Measurements from ENCODE around the gene SLC52A1. TPM values are rescaled to one million over a fixed set of nuclear protein-coding genes. Genes with fewer than 3 reads are reported as not detected.

SLC52A1 gene
- total RNA-seq, 4 donors from 2014 or later = 0.26 to 1.4 (median 1.1) TPM

GRCh38 chr17:5049314-5049841 lies 14.2 kb upstream of the SLC52A1 start:
- DNase-seq = no peak
- TF ChIP-seq POLR2A (IDR thresholded peaks at IDR 0.05) = no peak
- TF ChIP-seq, protein P1, sequence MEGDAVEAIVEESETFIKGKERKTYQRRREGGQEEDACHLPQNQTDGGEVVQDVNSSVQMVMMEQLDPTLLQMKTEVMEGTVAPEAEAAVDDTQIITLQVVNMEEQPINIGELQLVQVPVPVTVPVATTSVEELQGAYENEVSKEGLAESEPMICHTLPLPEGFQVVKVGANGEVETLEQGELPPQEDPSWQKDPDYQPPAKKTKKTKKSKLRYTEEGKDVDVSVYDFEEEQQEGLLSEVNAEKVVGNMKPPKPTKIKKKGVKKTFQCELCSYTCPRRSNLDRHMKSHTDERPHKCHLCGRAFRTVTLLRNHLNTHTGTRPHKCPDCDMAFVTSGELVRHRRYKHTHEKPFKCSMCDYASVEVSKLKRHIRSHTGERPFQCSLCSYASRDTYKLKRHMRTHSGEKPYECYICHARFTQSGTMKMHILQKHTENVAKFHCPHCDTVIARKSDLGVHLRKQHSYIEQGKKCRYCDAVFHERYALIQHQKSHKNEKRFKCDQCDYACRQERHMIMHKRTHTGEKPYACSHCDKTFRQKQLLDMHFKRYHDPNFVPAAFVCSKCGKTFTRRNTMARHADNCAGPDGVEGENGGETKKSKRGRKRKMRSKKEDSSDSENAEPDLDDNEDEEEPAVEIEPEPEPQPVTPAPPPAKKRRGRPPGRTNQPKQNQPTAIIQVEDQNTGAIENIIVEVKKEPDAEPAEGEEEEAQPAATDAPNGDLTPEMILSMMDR (IDR thresholded peaks at IDR 0.05) = no peak
- no peaks in the 10 kb centered on the region for H3K36me3 ChIP-seq
- peaks cover 0 to 15% (median 7%) of the 10 kb centered on the region in 3 donors for H3K4me1 ChIP-seq
- H3K4me3 ChIP-seq = no peak overlapping the region
- H3K27ac ChIP-seq = peak overlapping the region; percentile 49 to 73 (median 52)
- H3K27me3 ChIP-seq = no peaks in the 10 kb centered on the region
- 59 to 65% methylated on average over 5 of the region's 5 CpGs for WGBS, 2 donors
- no peaks in the 10 kb centered on the region for H3K9me3 ChIP-seq
- intact Hi-C loops (cut with DNase I) = no loop called here

DNA sequence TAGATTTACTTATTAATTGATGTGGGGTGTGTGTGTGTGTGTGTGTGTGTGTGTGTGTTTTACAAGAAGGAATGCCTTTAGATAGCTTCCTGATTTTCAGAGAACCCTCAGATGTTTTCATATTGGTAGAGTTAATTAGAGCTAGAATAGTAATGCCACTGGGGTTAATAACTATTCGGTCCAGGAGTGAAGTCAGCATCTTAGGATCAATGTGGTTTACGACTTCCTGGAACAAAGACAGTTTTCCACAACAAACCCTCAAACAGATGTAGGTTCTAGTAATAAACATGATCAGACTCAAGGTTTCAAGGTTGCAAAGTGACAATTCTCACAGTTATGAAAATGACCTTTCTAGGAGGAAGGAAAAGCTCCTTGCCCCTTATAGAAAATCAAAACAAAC lies 12.2 kb upstream of the SLC52A1 start:
- Histone ChIP-seq H3K4me3 (no peak overlapping the region), H3K27me3 (no peaks in the 10 kb centered on the region), H3K27ac (no peak overlapping the region), H3K36me3 (no peaks in the 10 kb centered on the region), H3K4me1 (peaks cover 0 to 15% (median 7%) of the 10 kb centered on the region in 3 donors), H3K9me3 (no peaks in the 10 kb centered on the region)
- DNase-seq = no peak
- 3 to 13% methylated on average over 2 of the region's 2 CpGs for WGBS, 2 donors
- TF ChIP-seq POLR2A (IDR thresholded peaks at IDR 0.05) = no peak
- TF ChIP-seq, protein P1 (IDR thresholded peaks at IDR 0.05) = no peak
- intact Hi-C loops (cut with DNase I) = no loop called here

DNA sequence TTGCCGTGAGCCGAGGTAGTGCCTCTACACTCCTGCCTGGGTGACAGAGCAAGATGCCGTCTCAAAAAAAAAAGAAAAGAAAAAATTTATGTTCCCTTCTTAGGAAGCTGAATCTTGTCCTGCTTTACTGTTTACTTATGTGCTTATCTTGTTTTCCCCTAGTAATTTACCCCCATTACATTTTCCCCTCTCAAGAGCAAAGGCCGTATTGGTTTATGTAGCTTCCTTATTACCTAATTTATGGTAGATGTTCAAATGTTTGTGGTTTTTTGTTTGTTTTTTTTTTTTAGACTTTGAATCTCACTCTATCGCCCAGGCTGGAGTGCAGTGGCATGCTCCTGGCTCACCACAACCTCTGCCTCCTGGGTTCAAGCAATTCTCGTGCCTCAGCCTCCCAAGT lies 10.3 kb upstream of the SLC52A1 start:
- Histone ChIP-seq H3K27me3 (no peaks in the 10 kb centered on the region), H3K36me3 (no peaks in the 10 kb centered on the region), H3K4me3 (no peak overlapping the region), H3K4me1 (peaks cover 0 to 15% (median 7%) of the 10 kb centered on the region in 3 donors), H3K9me3 (no peaks in the 10 kb centered on the region), H3K27ac (no peak overlapping the region)
- DNase-seq = no peak
- no peak for TF ChIP-seq POLR2A (IDR thresholded peaks at IDR 0.05)
- TF ChIP-seq, protein P1 (IDR thresholded peaks at IDR 0.05) = no peak
- WGBS, 2 donors = 75 to 78% methylated on average over 6 of the region's 6 CpGs
- intact Hi-C loops (cut with DNase I) = no loop called here

GRCh38 chr17:5044630-5045029 lies 9.4 kb upstream of the SLC52A1 start:
- 79 to 84% methylated on average over 3 to 4 of the region's 5 CpGs for WGBS, 2 donors
- intact Hi-C loops (cut with DNase I) = no loop called here
- no peak overlapping the region for H3K4me3 ChIP-seq

DNA sequence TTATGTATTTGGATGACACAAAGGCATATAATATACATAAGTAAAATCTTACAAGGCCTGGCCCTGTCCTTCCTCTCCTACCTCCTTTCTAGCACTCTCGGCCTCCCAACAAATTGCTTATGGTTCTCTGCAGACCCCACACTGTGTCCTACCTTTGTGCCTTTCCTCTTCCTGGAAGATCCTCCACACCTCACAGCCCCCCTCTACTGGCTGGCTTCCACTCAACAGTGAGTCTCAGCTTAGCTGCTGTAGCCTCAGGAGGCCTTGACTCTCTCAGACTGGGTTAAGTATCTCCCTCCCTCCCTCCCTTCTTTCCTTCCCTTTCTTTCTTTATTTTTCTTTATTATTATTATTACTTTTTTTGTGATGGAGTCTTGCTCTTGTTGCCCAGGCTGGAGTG lies 8.3 kb upstream of the SLC52A1 start:
- TF ChIP-seq POLR2A (IDR thresholded peaks at IDR 0.05) = no peak
- no peaks in the 10 kb centered on the region for H3K27me3 ChIP-seq
- intact Hi-C loops (cut with DNase I) = no loop called here

More at GRCh38 chr17:5044630-5045029, 9.4 kb upstream of the SLC52A1 start:
- no peak for TF ChIP-seq POLR2A (IDR thresholded peaks at IDR 0.05)
- TF ChIP-seq, protein P1 (IDR thresholded peaks at IDR 0.05) = no peak
- no peaks in the 10 kb centered on the region for H3K27me3 ChIP-seq
- no peak for DNase-seq
- peaks cover 0 to 7% (median 2%) of the 10 kb centered on the region in 3 donors for H3K4me1 ChIP-seq
- H3K27ac ChIP-seq = no peak overlapping the region
- no peaks in the 10 kb centered on the region for H3K9me3 ChIP-seq
- H3K36me3 ChIP-seq = no peaks in the 10 kb centered on the region

More for the DNA sequence above, 8.3 kb upstream of the SLC52A1 start:
- H3K36me3 ChIP-seq = no peaks in the 10 kb centered on the region
- peaks cover 0 to 3% (median 0%) of the 10 kb centered on the region in 3 donors for H3K4me1 ChIP-seq
- no peak overlapping the region for H3K27ac ChIP-seq
- no peak for DNase-seq
- H3K9me3 ChIP-seq = no peaks in the 10 kb centered on the region
- WGBS, 2 donors = 100% methylated on average over 1 of the region's 1 CpG
- no peak overlapping the region for H3K4me3 ChIP-seq

Data from esophagus squamous epithelium (tissue), 5 donors.